Measurements from ENCODE around the gene SLC2A4RG. TPM values are rescaled to one million over a fixed set of nuclear protein-coding genes. Genes with fewer than 3 reads are reported as not detected.

Gene SLC2A4RG
- total and polyA plus RNA-seq, 2 of the 13 experiments (the other 11 are each of a cell fraction or from before 2014, with no cell fraction given): 91.4 to 95.9 TPM

DNA sequence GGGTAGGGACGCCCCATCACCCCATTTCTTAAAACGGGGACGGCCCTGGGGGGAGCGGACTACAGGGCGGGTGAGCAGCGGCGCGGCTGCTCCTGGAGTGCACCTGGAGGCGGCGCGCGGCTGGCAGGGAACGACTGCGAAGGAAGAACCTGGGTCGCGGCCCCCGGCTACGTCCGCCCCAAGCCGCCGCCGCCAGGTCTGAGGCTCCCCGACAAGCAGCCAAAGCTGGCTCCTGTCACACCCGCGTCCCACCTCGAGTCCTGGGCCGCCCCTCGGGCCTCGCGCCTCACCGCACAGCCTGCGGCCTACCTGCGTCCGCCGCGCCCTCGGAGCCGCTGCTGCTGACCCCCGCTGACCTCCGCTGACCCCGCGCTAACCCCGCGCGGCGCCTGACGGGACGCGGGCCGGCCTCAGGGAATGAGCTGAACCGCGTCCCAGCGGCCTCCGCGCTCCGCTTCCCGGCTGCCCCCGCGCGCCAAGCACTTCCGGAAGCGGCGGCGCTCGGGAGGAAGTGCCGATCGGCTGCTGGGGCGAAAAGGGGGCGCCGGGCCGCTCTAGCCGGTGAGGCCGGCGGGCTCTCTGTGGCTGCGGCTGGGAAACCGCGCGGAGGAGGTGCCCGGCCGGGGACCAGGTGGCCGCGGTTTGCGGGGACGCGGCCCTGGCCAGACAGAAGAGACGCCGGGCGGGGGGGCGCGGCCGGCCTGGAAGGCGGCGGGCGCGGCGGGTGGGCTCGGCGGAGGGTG lies 31.8 kb upstream of the SLC2A4RG start, which contains the start of the genes ARFRP1 and ZGPAT (continued):
- TF ChIP-seq, protein P1, sequence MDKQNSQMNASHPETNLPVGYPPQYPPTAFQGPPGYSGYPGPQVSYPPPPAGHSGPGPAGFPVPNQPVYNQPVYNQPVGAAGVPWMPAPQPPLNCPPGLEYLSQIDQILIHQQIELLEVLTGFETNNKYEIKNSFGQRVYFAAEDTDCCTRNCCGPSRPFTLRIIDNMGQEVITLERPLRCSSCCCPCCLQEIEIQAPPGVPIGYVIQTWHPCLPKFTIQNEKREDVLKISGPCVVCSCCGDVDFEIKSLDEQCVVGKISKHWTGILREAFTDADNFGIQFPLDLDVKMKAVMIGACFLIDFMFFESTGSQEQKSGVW (CRISPR knock-in tag; IDR thresholded peaks at IDR 0.05; ENCODE audit: borderline replicate concordance): no peak
- TF ChIP-seq, protein P2, sequence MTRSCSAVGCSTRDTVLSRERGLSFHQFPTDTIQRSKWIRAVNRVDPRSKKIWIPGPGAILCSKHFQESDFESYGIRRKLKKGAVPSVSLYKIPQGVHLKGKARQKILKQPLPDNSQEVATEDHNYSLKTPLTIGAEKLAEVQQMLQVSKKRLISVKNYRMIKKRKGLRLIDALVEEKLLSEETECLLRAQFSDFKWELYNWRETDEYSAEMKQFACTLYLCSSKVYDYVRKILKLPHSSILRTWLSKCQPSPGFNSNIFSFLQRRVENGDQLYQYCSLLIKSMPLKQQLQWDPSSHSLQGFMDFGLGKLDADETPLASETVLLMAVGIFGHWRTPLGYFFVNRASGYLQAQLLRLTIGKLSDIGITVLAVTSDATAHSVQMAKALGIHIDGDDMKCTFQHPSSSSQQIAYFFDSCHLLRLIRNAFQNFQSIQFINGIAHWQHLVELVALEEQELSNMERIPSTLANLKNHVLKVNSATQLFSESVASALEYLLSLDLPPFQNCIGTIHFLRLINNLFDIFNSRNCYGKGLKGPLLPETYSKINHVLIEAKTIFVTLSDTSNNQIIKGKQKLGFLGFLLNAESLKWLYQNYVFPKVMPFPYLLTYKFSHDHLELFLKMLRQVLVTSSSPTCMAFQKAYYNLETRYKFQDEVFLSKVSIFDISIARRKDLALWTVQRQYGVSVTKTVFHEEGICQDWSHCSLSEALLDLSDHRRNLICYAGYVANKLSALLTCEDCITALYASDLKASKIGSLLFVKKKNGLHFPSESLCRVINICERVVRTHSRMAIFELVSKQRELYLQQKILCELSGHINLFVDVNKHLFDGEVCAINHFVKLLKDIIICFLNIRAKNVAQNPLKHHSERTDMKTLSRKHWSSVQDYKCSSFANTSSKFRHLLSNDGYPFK (CRISPR knock-in tag; IDR thresholded peaks at IDR 0.05; ENCODE audit: borderline replicate concordance): peak; percentile 60; the same call in 1 of the 2 replicates
- TF ChIP-seq MAFG (CRISPR knock-in tag; IDR thresholded peaks at IDR 0.05): peak; percentile 81; the same call in 1 of the 2 replicates
- TF ChIP-seq JUNB (CRISPR knock-in tag; IDR thresholded peaks at IDR 0.05; ENCODE audit: borderline replicate concordance): no peak
- TF ChIP-seq ZNF605 (CRISPR knock-in tag; IDR thresholded peaks at IDR 0.05): peak; percentile 85
- no peak for TF ChIP-seq GATAD2A (CRISPR knock-in tag; IDR thresholded peaks at IDR 0.05)
- TF ChIP-seq NFE2 (CRISPR knock-in tag; IDR thresholded peaks at IDR 0.05): no peak
- peak; percentile 95 for TF ChIP-seq PHF21A (CRISPR knock-in tag; IDR thresholded peaks at IDR 0.05)
- TF ChIP-seq, protein P3, sequence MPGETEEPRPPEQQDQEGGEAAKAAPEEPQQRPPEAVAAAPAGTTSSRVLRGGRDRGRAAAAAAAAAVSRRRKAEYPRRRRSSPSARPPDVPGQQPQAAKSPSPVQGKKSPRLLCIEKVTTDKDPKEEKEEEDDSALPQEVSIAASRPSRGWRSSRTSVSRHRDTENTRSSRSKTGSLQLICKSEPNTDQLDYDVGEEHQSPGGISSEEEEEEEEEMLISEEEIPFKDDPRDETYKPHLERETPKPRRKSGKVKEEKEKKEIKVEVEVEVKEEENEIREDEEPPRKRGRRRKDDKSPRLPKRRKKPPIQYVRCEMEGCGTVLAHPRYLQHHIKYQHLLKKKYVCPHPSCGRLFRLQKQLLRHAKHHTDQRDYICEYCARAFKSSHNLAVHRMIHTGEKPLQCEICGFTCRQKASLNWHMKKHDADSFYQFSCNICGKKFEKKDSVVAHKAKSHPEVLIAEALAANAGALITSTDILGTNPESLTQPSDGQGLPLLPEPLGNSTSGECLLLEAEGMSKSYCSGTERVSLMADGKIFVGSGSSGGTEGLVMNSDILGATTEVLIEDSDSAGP (CRISPR knock-in tag; IDR thresholded peaks at IDR 0.05; ENCODE audit: borderline replicate concordance): peak; percentile 81
- TF ChIP-seq, protein P4, sequence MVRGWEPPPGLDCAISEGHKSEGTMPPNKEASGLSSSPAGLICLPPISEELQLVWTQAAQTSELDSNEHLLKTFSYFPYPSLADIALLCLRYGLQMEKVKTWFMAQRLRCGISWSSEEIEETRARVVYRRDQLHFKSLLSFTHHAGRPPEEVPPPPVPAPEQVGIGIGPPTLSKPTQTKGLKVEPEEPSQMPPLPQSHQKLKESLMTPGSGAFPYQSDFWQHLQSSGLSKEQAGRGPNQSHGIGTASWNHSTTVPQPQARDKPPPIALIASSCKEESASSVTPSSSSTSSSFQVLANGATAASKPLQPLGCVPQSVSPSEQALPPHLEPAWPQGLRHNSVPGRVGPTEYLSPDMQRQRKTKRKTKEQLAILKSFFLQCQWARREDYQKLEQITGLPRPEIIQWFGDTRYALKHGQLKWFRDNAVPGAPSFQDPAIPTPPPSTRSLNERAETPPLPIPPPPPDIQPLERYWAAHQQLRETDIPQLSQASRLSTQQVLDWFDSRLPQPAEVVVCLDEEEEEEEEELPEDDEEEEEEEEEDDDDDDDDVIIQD (CRISPR knock-in tag; IDR thresholded peaks at IDR 0.05; ENCODE audit: low read depth): peak; percentile 71
- peak; percentile 80; the same call in 1 of the 2 replicates for TF ChIP-seq ZNF776 (CRISPR knock-in tag; IDR thresholded peaks at IDR 0.05)
- TF ChIP-seq NFATC3 (CRISPR knock-in tag; IDR thresholded peaks at IDR 0.05): no peak
- TF ChIP-seq, protein P5, sequence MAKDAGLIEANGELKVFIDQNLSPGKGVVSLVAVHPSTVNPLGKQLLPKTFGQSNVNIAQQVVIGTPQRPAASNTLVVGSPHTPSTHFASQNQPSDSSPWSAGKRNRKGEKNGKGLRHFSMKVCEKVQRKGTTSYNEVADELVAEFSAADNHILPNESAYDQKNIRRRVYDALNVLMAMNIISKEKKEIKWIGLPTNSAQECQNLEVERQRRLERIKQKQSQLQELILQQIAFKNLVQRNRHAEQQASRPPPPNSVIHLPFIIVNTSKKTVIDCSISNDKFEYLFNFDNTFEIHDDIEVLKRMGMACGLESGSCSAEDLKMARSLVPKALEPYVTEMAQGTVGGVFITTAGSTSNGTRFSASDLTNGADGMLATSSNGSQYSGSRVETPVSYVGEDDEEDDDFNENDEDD (CRISPR knock-in tag; IDR thresholded peaks at IDR 0.05; ENCODE audit: borderline replicate concordance): peak; percentile 94
- TF ChIP-seq ETV6 (CRISPR knock-in tag; conservative IDR thresholded peaks at IDR 0.05): peak; percentile 87
- TF ChIP-seq SMAD9 (CRISPR knock-in tag; IDR thresholded peaks at IDR 0.05): peak; percentile 83
- TF ChIP-seq SOX13 (IDR thresholded peaks at IDR 0.05): no peak
- TF ChIP-seq SOX13 (CRISPR knock-in tag; conservative IDR thresholded peaks at IDR 0.05 in 1 of 2, IDR thresholded peaks at IDR 0.05 in 1 of 2): peak in 1 of 2 experiments; percentile 62; a peak in 2 of 4 replicates
- TF ChIP-seq ZFP82 (CRISPR knock-in tag; IDR thresholded peaks at IDR 0.05; ENCODE audit: borderline replicate concordance): peak; percentile 99
- TF ChIP-seq ZNF143 (CRISPR knock-in tag; IDR thresholded peaks at IDR 0.05): peak; percentile 96

Measured in HepG2 (cell line).